WTC11 (cell line): ENCODE results near the gene CD72. TPM values are rescaled to one million over a fixed set of nuclear protein-coding genes. Genes with fewer than 3 reads are reported as not detected.

Experiments
- ATAC-seq: fragments of 200-7000 bp; cut with Tn5 transposase; 2 replicates; pipeline ENCODE4 v1.10.0; 2021; ENCODE audit warnings: mild to moderate bottlenecking, moderate library complexity
- CTCF ChIA-PET: fragments of 300-600 bp; sonication (Branson Sonifier 250); formaldehyde crosslinking; loops from one replicate; lab custom pipeline; 2021; ENCODE audit warnings: antibody characterized with exemption; lab: Charles Lee
- POLR2A ChIA-PET: fragments of 350-600 bp; sonication (Branson Sonifier 250); formaldehyde crosslinking; loops from one replicate; lab custom pipeline; 2021; ENCODE audit warnings: antibody characterized with exemption; lab: Charles Lee
- DNase-seq: peaks from one replicate; pipeline ENCODE4 v3.0.0; 2021; ENCODE audit warnings: low spot score
- H3K27ac Mint-ChIP-seq: 2 replicates; pipeline ENCODE4 v1.8.0; 2021; ENCODE audit warnings: mixed read lengths
- H3K27me3 Mint-ChIP-seq: 2 replicates; pipeline ENCODE4 v1.8.0; 2021; ENCODE audit warnings: low read depth, mild to moderate bottlenecking, moderate library complexity, mixed read lengths
- H3K36me3 Mint-ChIP-seq: 2 replicates; pipeline ENCODE4 v1.8.0; 2021; ENCODE audit warnings: mixed read lengths
- H3K4me1 Mint-ChIP-seq: 2 replicates; pipeline ENCODE4 v1.8.0; 2022; ENCODE audit warnings: mixed read lengths
- H3K4me3 Mint-ChIP-seq: 2 replicates; pipeline ENCODE4 v1.8.0; 2021; ENCODE audit warnings: mild to moderate bottlenecking, moderate library complexity, mixed read lengths
- H3K9me3 Mint-ChIP-seq: 2 replicates; pipeline ENCODE4 v1.8.0; 2021; ENCODE audit warnings: mixed read lengths
- AR ChIP-seq: fragments of 250-450 bp; sonication (Bioruptor Pico); IDR thresholded peaks from 2 replicates; pipeline ENCODE4 v1.9.0; 2021; ENCODE audit warnings: mild to moderate bottlenecking
- ARID4B ChIP-seq: sonication (generic); formaldehyde crosslinking; IDR thresholded peaks from 2 replicates; pipeline ENCODE4 v1.8.0; 2023; ENCODE audit warnings: missing genetic modification reagents, mild to moderate bottlenecking, borderline replicate concordance
- ATF3 ChIP-seq: sonication (generic); formaldehyde crosslinking; conservative IDR thresholded peaks from 2 replicates; pipeline ENCODE4 v1.8.1; 2022; ENCODE audit warnings: mild to moderate bottlenecking, missing genetic modification reagents
- CBFB ChIP-seq: sonication (generic); formaldehyde crosslinking; IDR thresholded peaks from 2 replicates; pipeline ENCODE4 v1.8.1; 2022; ENCODE audit warnings: mild to moderate bottlenecking, low read depth, missing genetic modification reagents
- MXD4 ChIP-seq: fragments of 250-450 bp; sonication (Bioruptor Pico); IDR thresholded peaks from 2 replicates; pipeline ENCODE4 v1.8.0; 2021; ENCODE audit warnings: mild to moderate bottlenecking, moderate library complexity, borderline replicate concordance
- NFATC4 ChIP-seq: fragments of 250-450 bp; sonication (Bioruptor Pico); IDR thresholded peaks from 2 replicates; pipeline ENCODE4 v1.9.0; 2021; ENCODE audit warnings: mild to moderate bottlenecking
- NFE2L1 ChIP-seq: sonication (generic); formaldehyde crosslinking; IDR thresholded peaks from 2 replicates; pipeline ENCODE4 v1.8.1; 2023; ENCODE audit warnings: missing genetic modification reagents
- NR1H2 ChIP-seq: sonication (generic); formaldehyde crosslinking; IDR thresholded peaks from 2 replicates; pipeline ENCODE4 v1.9.0; 2021; ENCODE audit warnings: mild to moderate bottlenecking, moderate library complexity, missing genetic modification reagents
- PRDM15 ChIP-seq: sonication (generic); formaldehyde crosslinking; IDR thresholded peaks from 2 replicates; pipeline ENCODE4 v1.8.0; 2022; ENCODE audit warnings: missing genetic modification reagents
- RELA ChIP-seq: sonication (generic); formaldehyde crosslinking; IDR thresholded peaks from 2 replicates; pipeline ENCODE4 v1.8.1; 2022; ENCODE audit warnings: missing genetic modification reagents, mild to moderate bottlenecking, borderline replicate concordance
- RORB ChIP-seq: fragments of 250-450 bp; sonication (Bioruptor Pico); IDR thresholded peaks from 2 replicates; pipeline ENCODE4 v1.9.0; 2021; ENCODE audit warnings: mild to moderate bottlenecking
- TCF7 ChIP-seq: sonication (generic); formaldehyde crosslinking; IDR thresholded peaks from 2 replicates; pipeline ENCODE4 v1.8.0; 2022; ENCODE audit warnings: mild to moderate bottlenecking, low read depth, missing genetic modification reagents, moderate library complexity
- TEAD4 ChIP-seq: sonication (generic); formaldehyde crosslinking; IDR thresholded peaks from 2 replicates; pipeline ENCODE4 v1.8.0; 2022; ENCODE audit warnings: mild to moderate bottlenecking, missing genetic modification reagents
- TP53 ChIP-seq: sonication (generic); formaldehyde crosslinking; IDR thresholded peaks from 2 replicates; pipeline ENCODE4 v1.8.1; 2023; ENCODE audit warnings: mild to moderate bottlenecking, missing genetic modification reagents
- ZMAT4 ChIP-seq: fragments of 250-450 bp; sonication (Bioruptor Pico); IDR thresholded peaks from 2 replicates; pipeline ENCODE4 v1.9.0; 2021; ENCODE audit warnings: mild to moderate bottlenecking
- ZNF138 ChIP-seq: sonication (generic); formaldehyde crosslinking; conservative IDR thresholded peaks from 2 replicates; pipeline ENCODE4 v1.8.1; 2022; ENCODE audit warnings: mild to moderate bottlenecking, moderate library complexity, missing genetic modification reagents
- ZNF532 ChIP-seq: fragments of 250-450 bp; sonication (Bioruptor Pico); IDR thresholded peaks from 2 replicates; pipeline ENCODE4 v1.9.0; 2021; ENCODE audit warnings: mild to moderate bottlenecking, borderline replicate concordance
- ZNF671 ChIP-seq: fragments of 250-450 bp; sonication (Bioruptor Pico); IDR thresholded peaks from 2 replicates; pipeline ENCODE4 v1.8.0; 2021; ENCODE audit warnings: mild to moderate bottlenecking
- total RNA-seq: library from RNA; stranded (reverse); gene quantifications from 3 replicates; pipeline ENCODE4 v1.2.3, GENCODE V29; 2021

CD72 gene
- total RNA-seq, 1 experiment from 2014 or later: 2.9 TPM

- TF ChIP-seq AR (CRISPR knock-in tag): no peak
- no peak for TF ChIP-seq TEAD4 (CRISPR knock-in tag)
- TF ChIP-seq RELA (CRISPR knock-in tag): peak; percentile 85; the same call in 1 of the 2 replicates
- no peak for TF ChIP-seq MXD4 (CRISPR knock-in tag)
- TF ChIP-seq ATF3 (CRISPR knock-in tag): no peak
- TF ChIP-seq NFATC4 (CRISPR knock-in tag): peak; percentile 72
- TF ChIP-seq NFE2L1: no peak
- 0 out of 2 replicates have a peak, but pooled peaks have one; percentile 49 for TF ChIP-seq CBFB
- no peak for TF ChIP-seq RORB
- TF ChIP-seq ZNF532 (CRISPR knock-in tag): no peak
- TF ChIP-seq ZNF671: no peak
Measured at GRCh38 chr9:35658137-35658967, 40.1 kb upstream of the CD72 start, which contains the start of gene CCDC107 (continued).

- H3K4me1 Mint-ChIP-seq: peaks cover 20% of the 10 kb centered on the region
- DNase-seq (peak; percentile 96), ATAC-seq (peak; percentile 90)
- H3K9me3 Mint-ChIP-seq: no peaks in the 10 kb centered on the region
- peaks cover 31% of the 10 kb centered on the region for H3K36me3 Mint-ChIP-seq
- H3K27me3 Mint-ChIP-seq: peaks cover 23% of the 10 kb centered on the region
- ChIA-PET POLR2A (interaction anchor here (0.7 to 6.8 kb wide), 7 partner anchors 11 to 99 kb away, joined by 3 to 38 read pairs (median 4); partner anchors contain the start of genes TLN1 and TPM2), CTCF (interaction anchor here (0.6 to 10.2 kb wide), 27 partner anchors 8 to 623 kb away, joined by 3 to 127 read pairs (median 5); partner anchors contain the start of genes CREB3, HINT2, SIT1 and TESK1)
- H3K27ac Mint-ChIP-seq: peak within 1 kb of the TSS; percentile 100
- peak within 1 kb of the TSS; percentile 85 for H3K4me3 Mint-ChIP-seq
- TF ChIP-seq RELA (CRISPR knock-in tag) (no peak), ZMAT4 (CRISPR knock-in tag) (0 out of 2 replicates have a peak, but pooled peaks have one; percentile 41), ZNF138 (CRISPR knock-in tag) (no peak), TCF7 (CRISPR knock-in tag) (no peak), ARID4B (CRISPR knock-in tag) (peak; percentile 95), TP53 (CRISPR knock-in tag) (no peak), PRDM15 (CRISPR knock-in tag) (no peak), NR1H2 (no peak)
Measured at GRCh38 chr9:35657546-35658136, 39.4 kb upstream of the CD72 start, which contains the start of gene RMRP. RMRP (minus strand) TSS chr9:35658019.
